Measurements from ENCODE around the gene SUCNR1. TPM values are rescaled to one million over a fixed set of nuclear protein-coding genes. Genes with fewer than 3 reads are reported as not detected.

Gene SUCNR1
- total RNA-seq, 3 donors from 2014 or later (not counting 1 experiment from before 2014, with no cell fraction given): 0.19 to 0.23 TPM; not detected in 1

DNA sequence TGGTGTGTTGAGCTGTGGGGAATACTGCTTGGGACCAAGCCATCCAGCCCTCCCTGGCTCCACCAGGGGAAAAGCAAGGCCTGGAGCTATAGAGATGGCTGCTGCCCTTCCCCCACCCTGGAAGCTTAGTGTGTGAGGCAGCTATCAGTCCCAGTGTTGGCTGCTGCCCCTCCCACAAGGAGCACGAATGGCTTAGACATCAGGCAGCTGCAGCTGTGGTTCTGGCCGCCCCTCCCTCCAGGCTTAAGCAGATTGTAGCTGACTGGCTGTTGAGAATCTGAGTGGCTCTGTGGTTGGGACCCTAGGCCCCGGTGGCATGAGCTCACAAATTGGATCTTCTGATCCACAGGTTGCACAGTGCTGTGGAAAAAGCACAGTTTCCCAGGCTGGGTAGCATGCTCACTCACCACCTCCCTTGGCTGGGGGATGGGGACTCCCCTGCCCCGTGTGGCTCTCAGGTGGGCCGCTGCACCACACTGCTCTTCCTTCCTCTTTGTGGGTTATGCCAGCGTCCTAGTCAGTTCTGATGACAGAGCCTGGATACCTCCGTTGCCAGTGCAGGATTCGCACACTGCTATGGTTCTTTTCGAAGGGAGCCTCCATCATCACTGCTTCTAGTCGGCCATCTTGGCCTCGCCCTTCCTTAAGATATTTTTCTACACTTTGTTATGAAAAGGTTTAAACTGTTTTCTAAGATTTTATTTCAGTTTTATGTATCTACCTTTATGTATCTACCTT, 21.2 kb upstream of the SUCNR1 start:
- peaks cover 0 to 3% of the 10 kb centered on the region in 2 donors for H3K27me3 Mint-ChIP-seq (ENCODE audit: low read depth in 2 of 2)
- DNase-seq (no peak), ATAC-seq (no peak)
- H3K9me3 Mint-ChIP-seq: peaks cover 6% of the 10 kb centered on the region in 2 donors
- no peaks in the 10 kb centered on the region for H3K36me3 ChIP-seq (ENCODE audit: control insufficient read depth, insufficient read depth, low read length)
- 51% methylated on average over 9 of the region's 11 CpGs for WGBS (ENCODE audit: insufficient coverage)
- no peaks in the 10 kb centered on the region for H3K4me1 ChIP-seq (ENCODE audit: control insufficient read depth, insufficient read depth, low read length)
- no peak overlapping the region for H3K27ac Mint-ChIP-seq
- no peaks in the 10 kb centered on the region for H3K4me1 Mint-ChIP-seq
- no peak overlapping the region for H3K4me3 Mint-ChIP-seq
- intact Hi-C loops (cut with micrococcal nuclease): no loop called here
- H3K36me3 Mint-ChIP-seq: peaks cover 26% of the 10 kb centered on the region
- H3K9me3 ChIP-seq (ENCODE audit: control insufficient read depth, insufficient read depth, low read length): no peaks in the 10 kb centered on the region
- no peak for TF ChIP-seq CTCF (IDR thresholded peaks at IDR 0.05)
- H3K27me3 ChIP-seq (ENCODE audit: control insufficient read depth, insufficient read depth, low read length): no peaks in the 10 kb centered on the region
- H3K4me3 ChIP-seq (ENCODE audit: low read length): no peak overlapping the region
- H3K27ac ChIP-seq (ENCODE audit: low read length): no peak overlapping the region

- no peaks in the 10 kb centered on the region for H3K4me1 Mint-ChIP-seq
- DNase-seq (no peak), ATAC-seq (no peak)
- 94% methylated on average over 3 of the region's 3 CpGs for WGBS (ENCODE audit: insufficient coverage)
- Histone ChIP-seq H3K4me3 (ENCODE audit: low read length) (no peak overlapping the region), H3K9me3 (ENCODE audit: control insufficient read depth, insufficient read depth, low read length) (no peaks in the 10 kb centered on the region), H3K4me1 (ENCODE audit: control insufficient read depth, insufficient read depth, low read length) (no peaks in the 10 kb centered on the region), H3K27me3 (ENCODE audit: control insufficient read depth, insufficient read depth, low read length) (no peaks in the 10 kb centered on the region), H3K27ac (ENCODE audit: low read length) (no peak overlapping the region), H3K36me3 (ENCODE audit: control insufficient read depth, insufficient read depth, low read length) (no peaks in the 10 kb centered on the region)
- peaks cover 4% of the 10 kb centered on the region for H3K36me3 Mint-ChIP-seq
- H3K9me3 Mint-ChIP-seq: peaks cover 0 to 1% of the 10 kb centered on the region in 2 donors
- TF ChIP-seq CTCF (IDR thresholded peaks at IDR 0.05): no peak
- peaks cover 3 to 7% of the 10 kb centered on the region in 2 donors for H3K27me3 Mint-ChIP-seq (ENCODE audit: low read depth in 2 of 2)
- intact Hi-C loops (cut with micrococcal nuclease): no loop called here
- no peak overlapping the region for H3K4me3 Mint-ChIP-seq
- H3K27ac Mint-ChIP-seq: no peak overlapping the region
Observed at GRCh38 chr3:151856118-151856517, 17.3 kb upstream of the SUCNR1 start.

DNA sequence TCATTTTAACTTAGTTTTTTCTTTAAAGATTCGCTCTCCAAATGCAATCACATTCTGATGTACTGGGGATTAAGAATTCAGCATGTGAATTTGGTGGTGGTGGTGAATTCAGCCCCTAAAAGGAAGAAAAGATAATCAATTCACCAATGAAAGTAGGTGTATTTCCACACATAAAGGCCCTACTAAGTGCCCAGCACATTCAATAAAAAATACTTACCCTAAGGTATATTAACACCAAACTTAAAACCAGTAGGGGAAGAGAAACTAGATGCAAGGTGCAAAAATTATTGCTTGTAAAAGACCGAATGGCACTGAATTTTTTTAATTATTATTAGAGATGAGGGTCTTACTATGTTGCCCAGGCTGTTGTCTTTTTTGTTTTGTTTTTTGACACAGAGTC, 16.8 kb upstream of the SUCNR1 start:
- H3K9me3 ChIP-seq (ENCODE audit: control insufficient read depth, insufficient read depth, low read length): no peaks in the 10 kb centered on the region
- peaks cover 3 to 7% of the 10 kb centered on the region in 2 donors for H3K27me3 Mint-ChIP-seq (ENCODE audit: low read depth in 2 of 2)
- TF ChIP-seq CTCF (IDR thresholded peaks at IDR 0.05): no peak
- no peak overlapping the region for H3K4me3 ChIP-seq (ENCODE audit: low read length)
- 100% methylated on average over 1 of the region's 2 CpGs for WGBS (ENCODE audit: insufficient coverage)
- intact Hi-C loops (cut with micrococcal nuclease): no loop called here
- no peak overlapping the region for H3K27ac ChIP-seq (ENCODE audit: low read length)
- H3K36me3 ChIP-seq (ENCODE audit: control insufficient read depth, insufficient read depth, low read length): no peaks in the 10 kb centered on the region
- H3K4me1 ChIP-seq (ENCODE audit: control insufficient read depth, insufficient read depth, low read length): no peaks in the 10 kb centered on the region
- H3K36me3 Mint-ChIP-seq: no peaks in the 10 kb centered on the region
- H3K27me3 ChIP-seq (ENCODE audit: control insufficient read depth, insufficient read depth, low read length): no peaks in the 10 kb centered on the region
- no peak for DNase-seq
- no peak overlapping the region for H3K27ac Mint-ChIP-seq
- H3K4me1 Mint-ChIP-seq: no peaks in the 10 kb centered on the region
- no peak for ATAC-seq
- H3K9me3 Mint-ChIP-seq: no peaks in the 10 kb centered on the region
- no peak overlapping the region for H3K4me3 Mint-ChIP-seq

DNA sequence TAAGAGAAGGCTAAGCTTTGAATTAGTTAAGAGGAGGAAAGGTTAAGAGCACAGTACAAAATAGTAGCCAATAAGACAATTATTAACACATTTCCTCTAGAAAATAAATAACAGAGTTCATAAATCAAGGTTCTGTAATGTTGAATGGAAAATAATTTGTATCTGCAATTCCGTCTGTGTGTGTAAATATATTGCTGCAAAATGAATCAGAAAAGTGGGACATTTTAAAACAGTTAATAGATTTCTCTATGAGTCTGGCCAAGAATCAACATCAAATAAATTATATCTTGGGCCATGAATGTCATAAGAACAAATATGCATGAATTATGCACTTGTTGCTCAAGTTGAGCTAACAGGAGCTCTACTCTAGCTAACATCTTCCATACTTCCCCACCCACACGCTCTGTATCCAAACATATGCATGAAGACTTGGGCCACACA, 14.2 kb upstream of the SUCNR1 start:
- Histone ChIP-seq H3K27me3 (ENCODE audit: control insufficient read depth, insufficient read depth, low read length) (no peaks in the 10 kb centered on the region), H3K36me3 (ENCODE audit: control insufficient read depth, insufficient read depth, low read length) (no peaks in the 10 kb centered on the region), H3K9me3 (ENCODE audit: control insufficient read depth, insufficient read depth, low read length) (no peaks in the 10 kb centered on the region), H3K4me3 (ENCODE audit: low read length) (no peak overlapping the region), H3K27ac (ENCODE audit: low read length) (no peak overlapping the region), H3K4me1 (ENCODE audit: control insufficient read depth, insufficient read depth, low read length) (no peaks in the 10 kb centered on the region)
- no peak overlapping the region for H3K27ac Mint-ChIP-seq
- no peak for TF ChIP-seq CTCF (IDR thresholded peaks at IDR 0.05)
- H3K27me3 Mint-ChIP-seq (ENCODE audit: low read depth in 2 of 2): peaks cover 3 to 7% of the 10 kb centered on the region in 2 donors
- DNase-seq (no peak), ATAC-seq (no peak)
- H3K4me1 Mint-ChIP-seq: no peaks in the 10 kb centered on the region
- no peaks in the 10 kb centered on the region for H3K9me3 Mint-ChIP-seq
- WGBS (ENCODE audit: insufficient coverage): 100% methylated on average over 1 of the region's 2 CpGs
- H3K36me3 Mint-ChIP-seq: no peaks in the 10 kb centered on the region
- no peak overlapping the region for H3K4me3 Mint-ChIP-seq
- intact Hi-C loops (cut with micrococcal nuclease): no loop called here
